ENCODE measurements around the gene RSPO4.
"Not testable (repeated sequence)": the region's sequence is repeated elsewhere in the genome, so short reads cannot be mapped to it uniquely, and the experiment has no call there.

The RSPO4 gene

GRCh38 chr20:1001911-1002681 is at the start of gene RSPO4:
Gene RSPO4, minus strand, starts transcription at chr20:1002311. Its CDS starts 147 bp downstream, at chr20:1002164.
- no peak for DNase-seq (ENCODE audit: low spot score)

- no peak for DNase-seq (ENCODE audit: low spot score)
These were observed 48.3 kb upstream of the RSPO4 start for GRCh38 chr20:1050440-1050839.

GRCh38 chr20:1045860-1046418 is 43.8 kb upstream of the RSPO4 start:
- DNase-seq (ENCODE audit: low spot score): no peak

- no peak for DNase-seq (ENCODE audit: low spot score)
These were observed 39.8 kb upstream of the RSPO4 start for GRCh38 chr20:1041845-1042390.

- DNase-seq (ENCODE audit: low spot score): no peak
These were observed 36.1 kb upstream of the RSPO4 start for GRCh38 chr20:1038205-1038604.

- DNase-seq (ENCODE audit: low spot score): no peak
These were observed 34.9 kb upstream of the RSPO4 start for GRCh38 chr20:1037039-1037438.

- DNase-seq (ENCODE audit: low spot score): no peak
These were observed 33.4 kb upstream of the RSPO4 start for GRCh38 chr20:1035466-1035865.

GRCh38 chr20:1034415-1034789 is 32.3 kb upstream of the RSPO4 start:
- no peak for DNase-seq (ENCODE audit: low spot score)

GRCh38 chr20:1033751-1034414 is 31.8 kb upstream of the RSPO4 start:
- no peak for DNase-seq (ENCODE audit: low spot score)

- DNase-seq (ENCODE audit: low spot score): no peak
These were observed 27.9 kb upstream of the RSPO4 start for GRCh38 chr20:1029980-1030379.

- DNase-seq (ENCODE audit: low spot score): not testable (repeated sequence)
These were observed 24.1 kb upstream of the RSPO4 start for GRCh38 chr20:1026214-1026613.

- DNase-seq (ENCODE audit: low spot score): no peak
These were observed 20.8 kb upstream of the RSPO4 start for GRCh38 chr20:1022871-1023270.

GRCh38 chr20:1020614-1021013 is 18.5 kb upstream of the RSPO4 start:
- DNase-seq (ENCODE audit: low spot score): no peak

GRCh38 chr20:1019344-1019743 is 17.2 kb upstream of the RSPO4 start:
- DNase-seq (ENCODE audit: low spot score): no peak

GRCh38 chr20:1017677-1018076 is 15.6 kb upstream of the RSPO4 start:
- no peak for DNase-seq (ENCODE audit: low spot score)

- DNase-seq (ENCODE audit: low spot score): no peak
These were observed 13.1 kb upstream of the RSPO4 start for GRCh38 chr20:1015181-1015580.

GRCh38 chr20:1014471-1014870 is 12.4 kb upstream of the RSPO4 start:
- no peak for DNase-seq (ENCODE audit: low spot score)

- no peak for DNase-seq (ENCODE audit: low spot score)
These were observed 11.6 kb upstream of the RSPO4 start for GRCh38 chr20:1013566-1014340.

GRCh38 chr20:1012359-1013168 is 10.5 kb upstream of the RSPO4 start:
- DNase-seq (ENCODE audit: low spot score): no peak

GRCh38 chr20:1010659-1011058 is 8.5 kb upstream of the RSPO4 start:
- no peak for DNase-seq (ENCODE audit: low spot score)

- no peak for DNase-seq (ENCODE audit: low spot score)
These were observed 3.4 kb upstream of the RSPO4 start for GRCh38 chr20:1005452-1006027.
